Motor neuron (in vitro differentiated cells): ENCODE measurements around the gene POTEE. TPM values are rescaled to one million over a fixed set of nuclear protein-coding genes. Genes with fewer than 3 reads are reported as not detected.
"Not testable (repeated sequence)": the region's sequence is repeated elsewhere in the genome, so short reads cannot be mapped to it uniquely, and the experiment has no call there.

Experiments used
- ATAC-seq, 8 experiments: fragments of 200-7000 bp; cut with Tn5 transposase; replicated peaks in 6 of 8; 2 replicates each; pipeline ENCODE4 v1.8.0; 2021; ENCODE audit warnings: mild to moderate bottlenecking in 8 of 8, moderate library complexity in 8 of 8
- H3K27ac ChIP-seq, 2 donors: fragments of 250-450 bp; sonication (Bioruptor Pico); 2 replicates each; pipeline ENCODE4 v1.9.0; 2021; ENCODE audit warnings: antibody characterized with exemption in 2 of 2, mild to moderate bottlenecking in 2 of 2, moderate library complexity in 1 of 2
- H3K4me1 ChIP-seq, 2 donors: fragments of 250-450 bp; sonication (Bioruptor Pico); replicated peaks in 1 of 2; 2 replicates each; pipeline ENCODE4 v1.6.1; 2021; ENCODE audit warnings: antibody characterized with exemption in 2 of 2, mild to moderate bottlenecking in 2 of 2, moderate library complexity in 1 of 2
- H3K4me3 ChIP-seq, 5 donors: fragments of 250-450 bp; sonication (Bioruptor Pico); 2 replicates each; pipeline ENCODE4 v1.9.0; 2021; ENCODE audit warnings: antibody characterized with exemption in 5 of 5, mild to moderate bottlenecking in 5 of 5, moderate library complexity in 4 of 5
- WGBS, 10 experiments: fragments of 450-650 bp; shearing (Covaris generic); methylation state at CpG; one replicate each; pipeline ENCODE4 v1.0.0; 2022; 5-methylcytosine and 5-hydroxymethylcytosine counted together
- in situ Hi-C, 9 experiments: fragments of 400-800 bp; cut with MboI; loops; one replicate each; pipeline ENCODE4 v1.15.0; 2021; ENCODE audit warnings: low sequenced_read_pairs in 9 of 9, low pct_unique_long_range_greater_than_20kb in 2 of 9; ENCODE audit not compliant: unreplicated experiment in 9 of 9
- total RNA-seq, 8 experiments: library from RNA; unstranded; fragments of 300-600 nt; gene quantifications; 2 replicates each; pipeline versions ENCODE4 v1.2.3 to v1.2.4, GENCODE V29; 2022

POTEE gene
- total RNA-seq, result 1 to 10 TPM in 1 of 8 experiments, under 1 TPM in 7; 0.11 to 5.8 (median 0.28) TPM

GRCh38 chr2:131209030-131209772 is at the start of gene POTEE:
POTEE (plus strand) TSS chr2:131209536; CDS start chr2:131218403, 8,867 bp downstream.
- H3K4me1 ChIP-seq, H3K4me3 ChIP-seq, in situ Hi-C loops, H3K27ac ChIP-seq: not testable (repeated sequence)
- WGBS, 10 experiments, result 20 to 83% methylated on average over 2 to 3 of the region's 33 CpGs; no CpG with 5 or more reads in 8 of the 10 experiments
- ATAC-seq, result peak in 2 of 8 experiments; percentile 45 to 98

GRCh38 chr2:131165562-131165961 is 43.8 kb upstream of the POTEE start:
- H3K27ac ChIP-seq, H3K4me3 ChIP-seq, H3K4me1 ChIP-seq, ATAC-seq: not testable (repeated sequence)
- WGBS, 10 experiments, result 57 to 100% (median 93%) methylated on average over 3 to 5 of the region's 5 CpGs; no CpG with 5 or more reads in 1 of the 10 experiments
- in situ Hi-C loops, result loop anchor here in 1 of 9 experiments (25.0 kb wide), 1 partner anchor 172 kb away; no protein-coding TSS in a partner anchor

- H3K4me1 ChIP-seq, result no peaks in the 10 kb centered on the region
- WGBS, 10 experiments, result 33 to 98% (median 70%) methylated on average over 1 to 5 of the region's 5 CpGs; no CpG with 5 or more reads in 1 of the 10 experiments
- ATAC-seq, result no peak
- no peak overlapping the region for H3K27ac ChIP-seq
- H3K4me3 ChIP-seq, result no peak overlapping the region
- in situ Hi-C loops, result loop anchor here in 1 of 9 experiments (25.0 kb wide), 1 partner anchor 169 kb away; no protein-coding TSS in a partner anchor
These were observed 40.8 kb upstream of the POTEE start for GRCh38 chr2:131168538-131168937.

GRCh38 chr2:131178050-131178449 is 31.3 kb upstream of the POTEE start:
- ATAC-seq, H3K27ac ChIP-seq, H3K4me1 ChIP-seq, in situ Hi-C loops, H3K4me3 ChIP-seq: not testable (repeated sequence)
- WGBS, 10 experiments, result 0 to 100% (median 80%) methylated on average over 1 to 6 of the region's 10 CpGs; no CpG with 5 or more reads in 1 of the 10 experiments

- ATAC-seq, in situ Hi-C loops, H3K4me1 ChIP-seq, H3K4me3 ChIP-seq, H3K27ac ChIP-seq: not testable (repeated sequence)
- whole genome bisulfite sequencing, 10 experiments, result 8 to 100% (median 83%) methylated on average over 1 to 8 of the region's 15 CpGs; no CpG with 5 or more reads in 3 of the 10 experiments
These were observed 30.5 kb upstream of the POTEE start for GRCh38 chr2:131178721-131179418.

- WGBS, 10 experiments, result 0 to 100% (median 44%) methylated on average over 1 to 2 of the region's 4 CpGs; no CpG with 5 or more reads in 2 of the 10 experiments
- ATAC-seq, H3K4me3 ChIP-seq, H3K4me1 ChIP-seq, in situ Hi-C loops, H3K27ac ChIP-seq: not testable (repeated sequence)
These were observed 27.9 kb upstream of the POTEE start for GRCh38 chr2:131181451-131181850.

GRCh38 chr2:131193421-131193820 is 15.9 kb upstream of the POTEE start:
- H3K4me1 ChIP-seq, ATAC-seq, H3K27ac ChIP-seq, H3K4me3 ChIP-seq, in situ Hi-C loops: not testable (repeated sequence)
- 0 to 67% (median 44%) methylated on average over 1 to 3 of the region's 3 CpGs; no CpG with 5 or more reads in 3 of the 10 experiments for WGBS, 10 experiments

GRCh38 chr2:131196186-131196585 is 13.2 kb upstream of the POTEE start:
- H3K4me3 ChIP-seq, H3K4me1 ChIP-seq, H3K27ac ChIP-seq, ATAC-seq, in situ Hi-C loops: not testable (repeated sequence)
- WGBS, 10 experiments, result 0 to 100% (median 54%) methylated on average over 1 to 2 of the region's 2 CpGs; no CpG with 5 or more reads in 6 of the 10 experiments

- no peak for ATAC-seq
- no peaks in the 10 kb centered on the region for H3K4me1 ChIP-seq
- WGBS, 10 experiments, result 88 to 100% methylated on average over 1 to 5 of the region's 14 CpGs; no CpG with 5 or more reads in 8 of the 10 experiments
- H3K27ac ChIP-seq, result no peak overlapping the region
- in situ Hi-C loops, result no loop called here
- no peak overlapping the region for H3K4me3 ChIP-seq
These were observed 8.2 kb upstream of the POTEE start for GRCh38 chr2:131201098-131201497.

- in situ Hi-C loops, H3K4me1 ChIP-seq, ATAC-seq, H3K27ac ChIP-seq, H3K4me3 ChIP-seq: not testable (repeated sequence)
- 0 to 80% methylated on average over 1 to 2 of the region's 9 CpGs; no CpG with 5 or more reads in 8 of the 10 experiments for WGBS, 10 experiments
These were observed 1.5 kb upstream of the POTEE start for GRCh38 chr2:131207839-131208238.

GRCh38 chr2:131209773-131210104 is 403 bp downstream of the POTEE start:
- H3K4me3 ChIP-seq, H3K4me1 ChIP-seq, ATAC-seq, in situ Hi-C loops, H3K27ac ChIP-seq: not testable (repeated sequence)
- no CpG with 5 or more reads among the region's 14 CpGs for WGBS, 10 experiments

- in situ Hi-C loops, H3K4me1 ChIP-seq, H3K4me3 ChIP-seq, ATAC-seq, H3K27ac ChIP-seq: not testable (repeated sequence)
- no CpG with 5 or more reads among the region's 22 CpGs for WGBS, 10 experiments
These were observed 1.3 kb downstream of the POTEE start for GRCh38 chr2:131210434-131211211.
